A549 treated with DMSO at 1 μM for 4 hours (cell line): Measurements from ENCODE around the gene AKAP5. TPM values are rescaled to one million over a fixed set of nuclear protein-coding genes. Genes with fewer than 3 reads are reported as not detected.

ENCODE experiments used
- total RNA-seq: library from RNA; stranded (reverse); fragments of 200-300 nt; extraction: Qiagen RNA extraction; gene quantifications from 5 replicates; pipeline ENCODE4 v1.2.3, GENCODE V29; 2022; ENCODE audit warnings: low read depth

AKAP5 gene, protein sequence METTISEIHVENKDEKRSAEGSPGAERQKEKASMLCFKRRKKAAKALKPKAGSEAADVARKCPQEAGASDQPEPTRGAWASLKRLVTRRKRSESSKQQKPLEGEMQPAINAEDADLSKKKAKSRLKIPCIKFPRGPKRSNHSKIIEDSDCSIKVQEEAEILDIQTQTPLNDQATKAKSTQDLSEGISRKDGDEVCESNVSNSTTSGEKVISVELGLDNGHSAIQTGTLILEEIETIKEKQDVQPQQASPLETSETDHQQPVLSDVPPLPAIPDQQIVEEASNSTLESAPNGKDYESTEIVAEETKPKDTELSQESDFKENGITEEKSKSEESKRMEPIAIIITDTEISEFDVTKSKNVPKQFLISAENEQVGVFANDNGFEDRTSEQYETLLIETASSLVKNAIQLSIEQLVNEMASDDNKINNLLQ
- 0.42 to 0.52 TPM (median 0.45 TPM) in 5 replicates for total RNA-seq

DNA sequence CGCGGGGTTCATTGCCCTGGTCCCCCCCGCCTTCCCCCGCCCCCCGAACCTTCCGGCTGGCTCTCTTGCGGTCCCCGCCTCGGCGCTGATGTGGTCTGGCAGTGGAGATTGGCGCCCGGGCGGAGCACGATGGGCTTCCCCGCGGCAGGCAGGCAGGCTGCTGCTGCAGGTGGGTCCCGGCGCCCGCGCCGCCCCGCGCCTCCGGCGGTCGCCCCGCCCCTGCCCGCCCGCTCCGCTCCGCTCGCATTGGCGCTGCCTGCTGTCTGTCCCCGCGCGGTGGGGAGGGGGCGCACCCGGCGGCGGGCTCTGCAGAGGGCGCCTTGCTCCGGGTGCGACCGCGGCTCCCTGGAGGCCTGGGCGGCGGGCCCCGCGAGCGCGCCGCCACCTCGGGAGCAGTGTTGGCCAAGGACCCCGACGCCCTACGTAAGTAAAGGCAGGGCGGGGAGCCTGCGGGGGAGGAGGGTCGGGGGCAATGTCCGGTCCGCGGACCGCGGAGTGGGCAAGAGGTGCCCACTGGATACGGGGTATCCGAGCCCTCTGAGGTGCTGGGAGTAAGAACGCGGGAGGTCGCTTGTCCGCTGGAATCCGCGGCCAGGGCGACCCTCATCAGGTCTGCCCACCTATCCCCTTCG lies at the start of gene AKAP5:
Gene AKAP5 (plus strand): TSS at position 309 of the 632 bp plus-strand sequence. CDS start 2,896 bp downstream, outside the sequence.

DNA sequence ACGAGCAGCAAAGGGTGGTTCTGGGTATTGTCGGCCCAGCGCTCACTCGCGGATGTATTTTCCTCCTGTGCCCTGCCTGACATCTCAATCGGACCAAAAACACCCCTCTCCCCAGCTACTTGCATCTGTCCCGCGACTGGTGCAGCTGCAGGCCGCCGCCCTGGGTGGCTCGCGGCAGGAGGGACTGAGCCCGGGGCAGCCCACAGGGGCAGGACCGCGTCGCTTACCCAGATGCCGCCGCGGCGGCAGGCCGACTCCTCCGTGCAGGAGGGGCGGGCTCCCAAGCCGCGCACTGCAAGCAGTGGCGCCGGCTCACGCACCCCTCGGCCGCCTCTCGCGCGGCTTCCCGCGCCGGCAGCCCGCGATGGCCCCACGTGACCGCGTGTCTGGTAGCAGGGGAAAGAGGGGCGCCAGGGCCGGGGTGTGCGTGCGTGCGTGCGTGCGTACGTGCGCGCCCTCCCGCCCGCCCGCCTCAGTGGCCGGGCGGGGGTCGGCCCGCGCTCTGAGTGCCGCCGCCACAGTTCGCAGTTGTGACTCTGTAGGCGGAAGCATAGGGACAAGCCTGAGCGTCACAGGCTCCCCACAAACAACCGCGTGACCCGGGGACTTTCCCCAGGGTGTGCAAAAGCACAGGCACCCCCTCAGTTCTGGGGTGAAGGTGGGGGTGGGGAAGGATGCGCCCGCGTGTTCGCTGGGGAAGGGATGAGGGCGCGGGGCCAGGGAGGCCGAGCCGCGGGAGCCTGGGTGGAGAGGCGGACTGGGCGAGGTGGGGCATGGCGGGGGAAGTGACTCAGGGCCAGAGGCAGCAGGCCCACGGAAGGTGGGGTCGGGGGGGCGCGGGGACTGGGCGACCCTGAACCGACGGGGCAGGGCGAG lies 38.4 kb downstream of the AKAP5 start, which contains the start of gene ZBTB25:
Gene ZBTB25 (minus strand): TSS at position 405 of the 876 bp plus-strand sequence. CDS start 13,305 bp downstream, outside the sequence.

DNA sequence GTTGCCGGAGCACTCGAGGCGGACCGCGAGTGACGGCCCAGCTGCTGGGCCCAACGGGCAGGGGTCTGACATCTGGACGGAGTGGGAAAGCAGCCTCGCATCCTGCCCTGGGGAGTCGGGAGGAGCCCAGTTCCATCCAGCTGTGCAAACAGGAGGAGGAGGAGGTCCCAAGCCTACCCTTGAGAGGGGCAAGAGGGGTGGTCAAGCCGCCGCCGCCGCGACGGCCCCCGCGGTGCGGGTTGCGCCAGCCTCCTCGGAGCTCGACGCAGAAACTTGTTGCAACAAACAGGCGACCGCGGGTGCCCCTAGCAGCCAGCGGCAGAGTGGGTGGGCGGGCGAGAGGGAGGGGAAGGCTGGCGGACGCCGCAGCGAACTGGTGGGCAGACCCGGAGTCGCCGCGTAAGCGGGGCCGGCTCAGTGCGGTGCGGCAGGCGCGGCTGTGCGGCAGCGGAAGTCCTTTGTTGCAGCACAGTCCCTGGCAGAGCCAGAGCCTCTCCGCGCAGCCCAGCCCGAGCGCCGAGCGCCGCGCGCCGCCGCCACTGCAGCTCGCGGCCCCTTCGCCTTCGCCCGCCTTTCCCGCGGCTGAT lies 39.1 kb downstream of the AKAP5 start, which contains the start of gene ZBTB1:
Gene ZBTB1 (plus strand): TSS at position 461 of the 587 bp plus-strand sequence. CDS start 16,735 bp downstream, outside the sequence.

Other genes starting within 250 kb of the AKAP5 start
- 0.04 to 0.07 TPM (median 0.05 TPM) in 3 of 5 replicates, not detected in the others for gene ESR2, start 171.1 kb upstream of the AKAP5 start, total RNA-seq
- 114 to 133 TPM (median 122 TPM) in 5 replicates for gene MTHFD1, start 77.1 kb upstream of the AKAP5 start, total RNA-seq
- 3.6 to 7.2 TPM (median 6.5 TPM) in 5 replicates for gene ZBTB25, start 38.3 kb downstream of the AKAP5 start, total RNA-seq
- 22.6 to 27.3 TPM (median 26.0 TPM) in 5 replicates for gene ZBTB1, start 39.3 kb downstream of the AKAP5 start, total RNA-seq
- 37.8 to 53.8 TPM (median 41.6 TPM) in 5 replicates for gene HSPA2, start 75.2 kb downstream of the AKAP5 start, total RNA-seq
- 0.21 to 0.57 TPM (median 0.38 TPM) in 5 replicates for gene PPP1R36, start 84.5 kb downstream of the AKAP5 start, total RNA-seq
- gene PLEKHG3, start 238.9 kb downstream of the AKAP5 start, total RNA-seq: 32.1 to 54.8 TPM (median 51.5 TPM) in 5 replicates